Bronchial epithelial cell (primary cell): ENCODE results near the gene IL10. TPM values are rescaled to one million over a fixed set of nuclear protein-coding genes. Genes with fewer than 3 reads are reported as not detected.

ENCODE experiments used
- DNase-seq: peaks from one replicate; pipeline ENCODE4 v3.0.0-alpha.2; 2010; ENCODE audit warnings: low read depth
- FAIRE-seq: peaks from 2 replicates; lab custom pipeline; 2011; peaks lifted over from hg19 to GRCh38; lab: Jason Lieb, UNC
- H3K27me3 ChIP-seq: 2 replicates; pipeline ENCODE4 v1.5.1; 2011; ENCODE audit warnings: low read length; ENCODE audit not compliant: control insufficient read depth, insufficient read depth
- H3K36me3 ChIP-seq: 2 replicates; pipeline ENCODE4 v1.5.1; 2011; ENCODE audit warnings: low read length; ENCODE audit not compliant: control insufficient read depth, insufficient read depth
- H3K4me3 ChIP-seq: 2 replicates; pipeline ENCODE4 v1.5.1; 2011; ENCODE audit warnings: mild to moderate bottlenecking, low read depth, low read length, control low read depth
- total RNA-seq: library from RNA; depleted of rRNA; stranded (reverse); fragments of >200 nt; gene quantifications from 2 replicates; pipeline ENCODE4 v1.2.1, GENCODE V29; 2014
- TF ChIP-seq, protein P1 (sequence below): IDR thresholded peaks from 2 replicates; pipeline ENCODE4 v1.5.1; 2011; ENCODE audit warnings: mild to moderate bottlenecking, moderate library complexity, low read length, control low read depth, inconsistent platforms; ENCODE audit not compliant: insufficient read depth, severe bottlenecking

The IL10 gene
- total RNA-seq, 1 donor from 2014 or later = not detected

DNA sequence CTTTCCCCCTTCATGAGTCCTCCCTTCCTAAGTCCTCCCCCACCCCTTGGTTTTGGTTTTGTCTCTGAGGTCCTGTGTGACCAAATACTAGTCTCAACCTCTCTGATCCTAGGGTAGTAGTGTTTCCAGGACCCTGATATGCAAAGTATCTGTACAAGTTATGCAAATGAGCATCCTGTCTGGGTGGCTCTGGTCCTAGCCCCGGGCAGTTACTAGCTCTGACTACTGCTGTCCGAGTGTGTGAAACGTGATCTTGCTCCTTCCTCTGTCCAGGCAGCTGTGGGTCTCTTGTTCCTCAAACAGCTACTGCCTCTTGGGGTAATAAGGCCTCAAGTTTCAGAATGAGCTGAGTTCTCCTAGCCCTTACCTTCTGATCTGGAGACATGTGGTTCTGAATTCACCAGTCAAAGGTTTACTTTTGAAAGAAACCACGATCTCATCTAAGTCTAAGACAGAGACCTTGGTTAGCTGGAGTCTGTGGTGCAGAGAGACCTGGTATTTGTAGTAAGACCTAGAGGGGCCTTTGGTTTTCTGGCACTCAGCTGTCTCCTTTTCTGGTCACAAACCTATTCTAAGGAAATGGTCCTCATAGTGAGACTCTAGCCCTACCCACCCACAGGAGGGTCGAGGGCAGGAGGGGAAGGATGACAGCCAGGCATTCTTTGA lies 32.8 kb downstream of the IL10 start:
- DNase-seq (peak; percentile 12), FAIRE-seq (no peak)
- Histone ChIP-seq H3K36me3 (peaks cover 2% of the 10 kb centered on the region), H3K27me3 (no peaks in the 10 kb centered on the region), H3K4me3 (no peak overlapping the region)
- TF ChIP-seq, protein P1, sequence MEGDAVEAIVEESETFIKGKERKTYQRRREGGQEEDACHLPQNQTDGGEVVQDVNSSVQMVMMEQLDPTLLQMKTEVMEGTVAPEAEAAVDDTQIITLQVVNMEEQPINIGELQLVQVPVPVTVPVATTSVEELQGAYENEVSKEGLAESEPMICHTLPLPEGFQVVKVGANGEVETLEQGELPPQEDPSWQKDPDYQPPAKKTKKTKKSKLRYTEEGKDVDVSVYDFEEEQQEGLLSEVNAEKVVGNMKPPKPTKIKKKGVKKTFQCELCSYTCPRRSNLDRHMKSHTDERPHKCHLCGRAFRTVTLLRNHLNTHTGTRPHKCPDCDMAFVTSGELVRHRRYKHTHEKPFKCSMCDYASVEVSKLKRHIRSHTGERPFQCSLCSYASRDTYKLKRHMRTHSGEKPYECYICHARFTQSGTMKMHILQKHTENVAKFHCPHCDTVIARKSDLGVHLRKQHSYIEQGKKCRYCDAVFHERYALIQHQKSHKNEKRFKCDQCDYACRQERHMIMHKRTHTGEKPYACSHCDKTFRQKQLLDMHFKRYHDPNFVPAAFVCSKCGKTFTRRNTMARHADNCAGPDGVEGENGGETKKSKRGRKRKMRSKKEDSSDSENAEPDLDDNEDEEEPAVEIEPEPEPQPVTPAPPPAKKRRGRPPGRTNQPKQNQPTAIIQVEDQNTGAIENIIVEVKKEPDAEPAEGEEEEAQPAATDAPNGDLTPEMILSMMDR = no peak

DNA sequence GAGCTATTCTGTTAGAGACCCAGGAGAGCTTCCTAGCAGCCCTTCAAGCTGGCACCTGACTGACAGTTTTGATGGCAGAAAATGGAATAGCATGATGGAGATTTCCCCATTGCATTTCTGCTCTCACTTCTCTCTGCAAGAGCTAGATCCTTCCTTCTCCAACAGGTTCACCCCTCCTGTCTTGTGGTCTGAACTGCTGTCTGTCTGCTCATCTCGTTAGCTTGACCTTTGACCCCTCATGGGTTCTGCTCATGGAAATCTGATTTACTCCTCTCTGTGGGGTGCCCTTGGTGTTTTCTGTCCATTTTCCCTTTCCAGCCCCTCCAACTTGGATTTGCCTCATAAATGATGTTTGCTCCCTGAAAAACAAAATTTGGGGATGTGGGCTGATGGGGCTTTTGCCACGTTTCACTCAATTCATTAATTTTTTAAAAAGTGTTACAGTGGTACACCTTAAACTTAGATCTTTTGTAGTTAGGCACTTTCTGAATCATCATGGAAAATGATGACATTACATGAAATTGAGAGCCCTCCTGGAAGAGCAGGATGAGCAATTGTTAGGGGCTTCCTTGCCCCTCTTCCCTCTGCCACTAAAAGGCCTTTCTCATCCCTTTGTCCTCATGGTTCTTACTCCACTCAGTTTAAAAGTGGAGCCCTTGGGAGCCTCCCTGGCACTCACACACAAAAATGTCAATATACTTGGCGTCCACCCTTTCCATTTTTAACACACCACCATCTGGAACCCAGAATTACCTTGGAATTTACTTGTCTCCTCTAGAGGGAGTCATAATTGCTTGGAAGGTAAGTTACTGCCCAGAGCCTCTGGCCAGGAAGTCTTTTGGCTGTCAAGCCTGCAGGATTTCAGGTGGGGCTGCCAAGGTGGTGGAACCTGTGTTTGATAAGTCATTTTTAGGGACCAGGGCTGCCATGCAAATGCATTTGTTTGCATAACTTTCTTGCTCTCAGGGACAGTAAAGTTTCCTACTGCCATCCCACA lies 33.6 kb downstream of the IL10 start:
- Histone ChIP-seq H3K27me3 (no peaks in the 10 kb centered on the region), H3K36me3 (peaks cover 3% of the 10 kb centered on the region), H3K4me3 (no peak overlapping the region)
- FAIRE-seq (no peak), DNase-seq (peak; percentile 51)
- TF ChIP-seq, protein P1 = peak; percentile 33

DNA sequence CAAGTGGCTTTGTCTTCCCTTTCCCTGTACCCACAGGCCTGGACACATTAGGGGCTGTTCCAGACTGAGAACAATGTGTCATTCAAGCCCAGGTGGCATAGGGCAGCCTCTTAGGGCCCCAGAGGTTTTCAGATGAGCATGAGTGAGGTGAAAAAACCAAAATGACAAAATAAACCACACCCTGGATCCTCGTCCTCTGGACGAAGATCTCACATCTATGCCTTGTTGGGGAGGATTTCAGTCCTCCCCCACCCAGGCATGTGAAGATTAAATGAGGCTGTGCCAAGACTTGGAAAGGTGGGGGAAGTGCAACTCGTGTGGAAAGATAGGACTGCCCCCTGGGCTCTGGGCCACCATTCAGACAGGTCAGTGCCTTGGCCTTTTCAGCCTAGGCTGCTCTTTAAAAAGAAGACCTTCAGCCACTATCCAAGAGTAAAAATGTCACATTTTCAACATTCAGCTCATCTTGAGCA lies 34.5 kb downstream of the IL10 start:
- no peak for FAIRE-seq
- H3K4me3 ChIP-seq = no peak overlapping the region
- H3K27me3 ChIP-seq = no peaks in the 10 kb centered on the region
- DNase-seq = no peak
- TF ChIP-seq, protein P1 = no peak
- peaks cover 7% of the 10 kb centered on the region for H3K36me3 ChIP-seq

DNA sequence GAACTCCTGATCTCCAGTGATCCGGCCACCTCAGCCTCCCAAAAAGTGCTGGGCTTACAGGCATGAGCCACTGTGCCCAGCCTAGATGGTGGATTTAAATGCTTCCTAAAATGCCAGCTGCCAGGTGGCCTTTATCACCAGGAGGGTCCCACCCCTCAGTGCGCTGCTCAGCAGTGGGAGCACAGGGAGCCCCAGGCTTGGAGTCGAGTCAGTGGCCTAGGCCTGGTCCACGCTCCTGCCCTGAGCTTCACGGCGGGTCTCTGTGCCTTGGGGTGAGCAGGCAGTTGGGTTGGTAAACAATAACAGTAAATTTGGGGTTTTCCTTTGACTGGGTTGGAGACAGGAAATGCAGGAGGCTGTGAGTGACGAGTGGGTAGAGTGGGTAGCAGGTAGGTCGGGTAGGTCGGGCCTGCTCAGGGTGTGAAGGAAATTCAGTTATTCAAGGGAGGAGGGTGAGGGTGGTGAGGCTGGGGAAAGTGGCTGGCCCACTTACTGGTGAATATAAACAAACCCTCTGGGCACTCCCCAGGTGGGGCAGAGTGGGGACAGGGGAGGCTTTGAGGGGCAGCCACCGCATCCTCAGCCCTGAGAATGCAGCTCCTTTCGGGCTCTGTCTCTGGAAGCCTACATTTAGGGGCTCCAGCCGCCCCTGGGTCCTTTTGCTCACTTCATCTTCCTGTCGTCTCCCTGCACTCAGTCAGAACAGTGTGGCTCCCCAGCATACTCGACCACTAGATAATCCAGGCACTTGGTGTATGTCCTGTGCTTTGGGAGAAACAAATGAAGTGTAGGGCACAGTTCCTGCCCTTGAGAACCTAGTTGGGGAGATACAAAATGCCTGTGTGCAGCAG lies 35.2 kb downstream of the IL10 start:
- DNase-seq (no peak), FAIRE-seq (no peak)
- peaks cover 9% of the 10 kb centered on the region for H3K36me3 ChIP-seq
- H3K4me3 ChIP-seq = no peak overlapping the region
- TF ChIP-seq, protein P1 = no peak
- no peaks in the 10 kb centered on the region for H3K27me3 ChIP-seq

DNA sequence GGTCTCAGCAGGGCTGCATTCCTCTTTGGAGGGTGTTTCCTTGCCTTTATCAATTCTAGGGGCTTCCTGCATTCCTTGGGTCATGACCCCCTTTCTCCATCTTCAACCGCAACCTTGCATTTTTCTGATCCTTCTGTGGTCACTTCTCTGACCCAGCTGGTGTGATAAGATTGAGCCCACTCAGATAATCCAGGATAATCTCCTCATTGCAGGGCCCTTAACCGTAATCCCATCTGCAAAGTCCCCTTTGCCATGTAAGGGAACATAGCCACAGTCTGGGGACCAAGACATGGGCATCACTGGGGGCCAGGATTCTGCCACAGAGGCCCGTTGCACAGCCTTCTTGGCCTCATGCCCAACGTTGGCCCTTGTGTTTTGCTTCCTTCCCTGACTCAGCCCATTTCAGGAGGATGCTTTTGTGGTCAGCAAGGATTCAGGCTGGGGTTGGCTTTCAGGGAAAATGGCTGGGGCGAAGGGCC lies 36.7 kb downstream of the IL10 start:
- DNase-seq (no peak), FAIRE-seq (no peak)
- Histone ChIP-seq H3K4me3 (no peak overlapping the region), H3K36me3 (peaks cover 22% of the 10 kb centered on the region), H3K27me3 (no peaks in the 10 kb centered on the region)
- TF ChIP-seq, protein P1 = no peak
